ENCODE measurements around the gene EXOC4.

The EXOC4 gene

DNA sequence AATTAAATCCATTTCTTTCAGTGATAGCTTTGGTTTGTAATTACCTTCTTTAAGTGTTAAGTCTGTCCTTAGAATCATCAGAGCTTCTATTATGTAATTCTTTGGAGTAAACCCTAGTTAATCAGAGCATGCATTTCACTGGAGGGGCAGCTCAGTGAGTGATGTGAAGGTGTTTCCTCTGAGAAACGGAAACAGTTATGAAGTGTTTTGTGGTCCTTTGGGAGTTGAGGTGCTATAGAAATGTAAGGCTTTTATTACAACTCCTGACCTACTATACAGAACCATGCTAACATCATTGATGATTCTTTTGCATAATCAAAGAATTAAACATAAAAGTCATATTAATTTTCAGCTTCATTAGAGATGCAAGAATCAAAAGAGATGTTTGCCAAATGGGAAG lies 141.5 kb downstream of the EXOC4 start:
- TF ChIP-seq, protein P1, sequence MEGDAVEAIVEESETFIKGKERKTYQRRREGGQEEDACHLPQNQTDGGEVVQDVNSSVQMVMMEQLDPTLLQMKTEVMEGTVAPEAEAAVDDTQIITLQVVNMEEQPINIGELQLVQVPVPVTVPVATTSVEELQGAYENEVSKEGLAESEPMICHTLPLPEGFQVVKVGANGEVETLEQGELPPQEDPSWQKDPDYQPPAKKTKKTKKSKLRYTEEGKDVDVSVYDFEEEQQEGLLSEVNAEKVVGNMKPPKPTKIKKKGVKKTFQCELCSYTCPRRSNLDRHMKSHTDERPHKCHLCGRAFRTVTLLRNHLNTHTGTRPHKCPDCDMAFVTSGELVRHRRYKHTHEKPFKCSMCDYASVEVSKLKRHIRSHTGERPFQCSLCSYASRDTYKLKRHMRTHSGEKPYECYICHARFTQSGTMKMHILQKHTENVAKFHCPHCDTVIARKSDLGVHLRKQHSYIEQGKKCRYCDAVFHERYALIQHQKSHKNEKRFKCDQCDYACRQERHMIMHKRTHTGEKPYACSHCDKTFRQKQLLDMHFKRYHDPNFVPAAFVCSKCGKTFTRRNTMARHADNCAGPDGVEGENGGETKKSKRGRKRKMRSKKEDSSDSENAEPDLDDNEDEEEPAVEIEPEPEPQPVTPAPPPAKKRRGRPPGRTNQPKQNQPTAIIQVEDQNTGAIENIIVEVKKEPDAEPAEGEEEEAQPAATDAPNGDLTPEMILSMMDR (IDR thresholded peaks at IDR 0.05; ENCODE audit: low read depth, low read length, missing control alignments) = no peak
- H3K4me3 ChIP-seq (ENCODE audit: low read depth, low read length) = no peak overlapping the region
- no peak for DNase-seq (ENCODE audit: low read depth)

- TF ChIP-seq, protein P1 (IDR thresholded peaks at IDR 0.05; ENCODE audit: low read depth, low read length, missing control alignments) = no peak
Observed at GRCh38 chr7:133395551-133395950, 142.7 kb downstream of the EXOC4 start.

DNA sequence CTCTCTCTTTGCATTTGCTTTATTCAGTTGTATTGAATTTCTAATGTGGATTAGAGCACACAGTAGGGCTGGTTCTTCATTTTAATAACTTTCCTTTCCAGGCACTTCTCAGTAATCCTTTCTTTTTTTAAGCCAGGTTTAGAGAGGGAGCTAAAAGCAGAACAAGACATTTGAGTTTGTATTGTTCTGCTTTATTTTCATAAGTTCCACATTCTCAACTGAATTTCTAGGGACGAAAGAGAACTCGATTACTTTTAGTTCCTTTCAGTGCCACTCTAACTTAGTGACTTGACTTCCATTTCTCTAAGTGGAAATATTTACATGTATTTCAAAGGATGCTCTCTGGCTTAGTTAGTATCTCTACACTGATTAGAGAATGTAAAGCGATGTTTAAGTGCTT lies 145.6 kb downstream of the EXOC4 start:
- TF ChIP-seq, protein P1 (IDR thresholded peaks at IDR 0.05; ENCODE audit: low read depth, low read length, missing control alignments) = no peak

More at GRCh38 chr7:133395551-133395950, 142.7 kb downstream of the EXOC4 start:
- H3K4me3 ChIP-seq (ENCODE audit: low read depth, low read length) = no peak overlapping the region
- no peak for DNase-seq (ENCODE audit: low read depth)

DNA sequence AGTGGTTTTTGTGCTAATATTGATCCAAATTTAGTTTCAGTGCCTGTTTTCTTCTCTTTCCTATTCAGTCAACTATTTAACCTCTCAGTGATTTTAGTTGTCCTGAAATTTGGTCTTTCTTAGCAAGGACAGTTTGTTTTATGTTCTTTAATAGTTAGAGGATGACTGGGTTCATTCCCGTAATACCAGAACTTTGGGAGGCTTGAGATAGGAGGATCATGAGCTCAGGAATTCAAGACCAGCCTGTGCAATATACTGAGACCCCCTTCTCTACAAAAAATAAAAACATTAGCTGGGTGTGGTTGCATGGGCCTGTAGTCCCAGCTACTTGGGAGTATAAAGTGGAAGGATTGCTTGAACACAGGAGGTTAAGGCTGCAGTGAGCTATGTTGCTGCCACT lies 148.3 kb downstream of the EXOC4 start:
- DNase-seq (ENCODE audit: low read depth) = no peak
- no peak overlapping the region for H3K4me3 ChIP-seq (ENCODE audit: low read depth, low read length)
- TF ChIP-seq, protein P1 (IDR thresholded peaks at IDR 0.05; ENCODE audit: low read depth, low read length, missing control alignments) = no peak

More for the DNA sequence above, 145.6 kb downstream of the EXOC4 start:
- no peak overlapping the region for H3K4me3 ChIP-seq (ENCODE audit: low read depth, low read length)
- DNase-seq (ENCODE audit: low read depth) = no peak

GRCh38 chr7:133408212-133408611 lies 155.3 kb downstream of the EXOC4 start:
- DNase-seq (ENCODE audit: low read depth) = no peak
- no peak overlapping the region for H3K4me3 ChIP-seq (ENCODE audit: low read depth, low read length)
- TF ChIP-seq, protein P1 (IDR thresholded peaks at IDR 0.05; ENCODE audit: low read depth, low read length, missing control alignments) = no peak

- TF ChIP-seq, protein P1 (IDR thresholded peaks at IDR 0.05; ENCODE audit: low read depth, low read length, missing control alignments) = no peak
- H3K4me3 ChIP-seq (ENCODE audit: low read depth, low read length) = no peak overlapping the region
- no peak for DNase-seq (ENCODE audit: low read depth)
Observed at GRCh38 chr7:133409421-133409820, 156.5 kb downstream of the EXOC4 start.

GRCh38 chr7:133409966-133410365 lies 157.1 kb downstream of the EXOC4 start:
- TF ChIP-seq, protein P1 (IDR thresholded peaks at IDR 0.05; ENCODE audit: low read depth, low read length, missing control alignments) = no peak
- no peak for DNase-seq (ENCODE audit: low read depth)
- H3K4me3 ChIP-seq (ENCODE audit: low read depth, low read length) = no peak overlapping the region

Measured in GM12864 (cell line).